NCI-H2227 (cell line): Measurements from ENCODE around the gene EDN3.
"Not testable (repeated sequence)": the region's sequence is repeated elsewhere in the genome, so short reads cannot be mapped to it uniquely, and the experiment has no call there.

ENCODE experiments used
- DNase-seq: peaks from one replicate; lab custom pipeline; 2025; ENCODE audit not compliant: unreplicated experiment; lab: John Stamatoyannopoulos, UW

EDN3 gene

DNA sequence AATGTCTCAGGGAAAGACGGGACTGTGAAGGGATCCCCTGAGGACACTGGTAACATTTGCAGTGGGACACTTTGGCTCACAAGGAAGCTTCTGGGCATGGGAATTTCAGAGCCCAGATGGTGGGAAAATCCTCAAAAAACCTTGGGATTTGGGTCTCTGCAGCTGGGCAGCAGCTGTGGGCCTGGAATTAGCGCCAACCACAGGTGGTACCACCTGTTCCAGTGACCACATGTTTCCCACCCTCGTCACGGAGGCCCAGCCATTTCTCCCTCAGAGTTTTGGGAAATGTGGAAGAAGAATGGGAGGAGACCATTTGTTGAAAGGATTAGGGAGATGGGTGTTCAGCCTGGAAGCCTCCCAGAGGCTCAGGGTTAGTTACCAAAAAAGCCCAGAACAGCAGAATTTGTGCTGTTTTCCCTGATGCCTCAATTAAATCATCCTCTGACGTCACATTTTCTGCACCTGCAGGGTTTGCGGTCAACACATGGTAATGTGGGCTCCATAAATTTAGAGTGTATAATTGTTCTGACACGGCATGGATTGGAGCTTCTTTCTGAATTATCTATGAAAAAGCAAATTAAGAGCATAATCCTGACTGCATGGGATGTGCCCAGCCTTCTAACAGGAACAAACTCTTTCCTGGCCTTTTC, 34.4 kb downstream of the EDN3 start:
- DNase-seq: no peak

DNA sequence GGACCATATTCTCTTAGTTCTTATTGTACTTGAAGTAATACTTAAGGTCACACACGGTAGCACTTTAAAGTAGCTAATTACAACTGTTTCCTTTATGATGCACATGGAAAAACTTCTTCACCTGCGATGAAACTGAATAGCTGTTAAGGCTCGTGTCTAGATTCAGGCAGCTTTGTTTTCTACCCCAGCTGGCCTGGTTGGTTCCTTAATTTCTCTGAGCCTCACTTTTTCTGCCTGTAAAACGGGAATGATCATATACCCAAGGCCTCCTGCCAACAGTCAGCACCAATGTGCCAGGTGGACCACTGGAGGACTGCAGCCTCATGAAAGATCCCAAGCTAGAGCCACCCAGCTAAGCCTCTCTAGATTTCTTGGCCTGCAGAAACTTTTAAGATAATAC, 35.0 kb downstream of the EDN3 start:
- no peak for DNase-seq

DNA sequence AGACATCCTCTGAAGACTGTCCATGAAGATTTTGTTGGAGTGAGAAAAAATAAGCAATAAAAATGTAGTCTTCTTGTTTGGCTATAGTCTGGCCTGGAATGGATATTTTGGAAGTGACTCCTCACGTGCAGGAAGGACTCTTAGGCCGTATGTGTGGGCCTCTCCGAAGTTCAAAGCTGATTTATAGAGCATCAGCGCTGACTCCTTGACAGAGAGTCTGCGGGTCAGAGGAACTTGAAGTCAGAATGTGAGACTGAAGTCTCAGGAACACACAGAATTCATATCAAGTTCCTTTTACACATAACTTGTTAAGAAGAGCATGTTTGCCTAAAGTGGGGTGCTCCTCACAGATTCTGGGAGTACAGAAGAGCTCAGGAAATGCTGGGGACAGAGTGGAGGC, 36.1 kb downstream of the EDN3 start:
- no peak for DNase-seq

DNA sequence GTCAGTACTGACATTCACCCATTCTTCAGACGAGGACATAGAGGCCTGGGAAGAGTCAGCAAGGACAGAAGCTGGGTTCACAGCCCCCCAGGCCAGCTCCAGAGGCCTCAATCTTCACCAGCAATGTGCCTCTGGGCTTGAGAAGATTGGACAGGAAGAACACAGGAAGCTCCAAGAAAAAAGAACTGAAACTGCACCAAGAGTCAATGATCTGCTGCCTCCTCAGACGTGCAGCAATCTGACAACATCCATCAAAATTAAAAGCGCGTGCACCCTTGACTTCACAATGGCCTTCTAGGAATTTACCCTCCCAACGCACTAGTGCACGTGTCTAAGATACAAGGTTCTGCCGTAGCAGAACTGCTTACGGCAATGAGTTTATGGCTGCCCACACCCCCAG, 38.0 kb downstream of the EDN3 start:
- not testable (repeated sequence) for DNase-seq

DNA sequence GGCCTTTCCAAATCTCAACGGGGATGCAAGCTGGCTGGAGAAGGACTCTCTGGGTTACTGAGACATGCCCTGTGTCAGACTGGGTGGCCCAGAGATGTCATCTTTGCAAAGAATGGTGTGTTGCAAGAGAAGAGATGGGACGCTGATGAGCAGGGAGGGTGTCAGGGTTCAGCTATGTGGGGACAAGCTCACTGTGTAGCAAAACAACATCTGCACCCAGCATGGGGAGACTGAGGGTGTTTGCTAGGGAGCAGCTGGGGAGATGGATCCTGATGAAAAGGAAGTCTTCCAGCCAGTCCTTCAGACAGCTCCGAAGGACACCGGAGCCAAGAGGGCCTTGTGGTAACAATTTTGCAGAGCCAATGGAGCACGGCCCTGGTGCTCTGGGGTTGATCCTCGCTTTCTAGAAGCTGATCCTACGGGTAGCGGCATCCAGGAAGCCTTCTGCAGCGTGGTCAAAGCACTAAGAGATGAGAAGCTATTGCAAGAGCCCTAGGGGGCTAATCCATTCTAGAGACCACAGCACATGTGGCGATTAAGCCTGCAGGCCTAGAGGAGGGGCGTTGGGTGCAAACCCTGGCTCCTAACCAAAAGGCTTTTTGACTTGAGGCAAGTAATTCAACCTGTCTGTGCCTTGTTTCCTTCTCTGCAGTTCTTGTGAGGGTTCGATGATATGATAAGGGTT, 39.9 kb downstream of the EDN3 start:
- no peak for DNase-seq

DNA sequence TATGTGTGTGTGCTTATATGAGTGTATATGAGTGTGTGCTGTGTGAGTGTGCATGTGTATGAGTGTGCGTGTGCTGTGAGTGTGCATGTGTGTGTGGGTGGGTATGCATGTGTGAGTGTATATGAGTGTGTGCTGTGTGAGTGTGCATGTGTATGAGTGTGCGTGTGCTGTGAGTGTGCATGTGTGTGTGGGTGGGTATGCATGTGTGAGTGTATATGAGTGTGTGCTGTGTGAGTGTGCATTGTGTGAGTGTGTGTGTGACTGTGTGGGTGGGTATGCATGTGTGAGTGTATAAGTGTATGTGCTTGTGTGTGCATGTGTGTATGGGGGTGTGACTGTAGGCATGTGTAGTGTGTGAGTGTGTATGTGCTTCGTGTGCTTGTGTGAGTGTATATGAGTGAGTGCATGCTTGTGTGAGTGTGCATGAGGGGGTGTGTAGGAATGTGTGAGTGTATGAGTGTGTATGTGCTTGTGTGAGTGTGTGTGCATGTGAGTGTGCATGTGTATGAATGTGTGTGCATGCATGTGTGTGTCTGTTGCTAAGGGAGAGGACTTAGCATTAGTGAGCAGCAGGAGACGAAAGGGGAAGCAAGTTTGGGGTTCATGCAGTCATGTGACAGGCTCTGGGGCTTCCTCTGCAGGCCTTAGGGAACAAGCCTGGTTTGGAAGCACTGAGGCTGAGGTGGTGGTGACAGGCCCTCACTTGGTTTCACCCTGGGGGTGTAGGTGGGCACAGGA, 41.0 kb downstream of the EDN3 start:
- not testable (repeated sequence) for DNase-seq

DNA sequence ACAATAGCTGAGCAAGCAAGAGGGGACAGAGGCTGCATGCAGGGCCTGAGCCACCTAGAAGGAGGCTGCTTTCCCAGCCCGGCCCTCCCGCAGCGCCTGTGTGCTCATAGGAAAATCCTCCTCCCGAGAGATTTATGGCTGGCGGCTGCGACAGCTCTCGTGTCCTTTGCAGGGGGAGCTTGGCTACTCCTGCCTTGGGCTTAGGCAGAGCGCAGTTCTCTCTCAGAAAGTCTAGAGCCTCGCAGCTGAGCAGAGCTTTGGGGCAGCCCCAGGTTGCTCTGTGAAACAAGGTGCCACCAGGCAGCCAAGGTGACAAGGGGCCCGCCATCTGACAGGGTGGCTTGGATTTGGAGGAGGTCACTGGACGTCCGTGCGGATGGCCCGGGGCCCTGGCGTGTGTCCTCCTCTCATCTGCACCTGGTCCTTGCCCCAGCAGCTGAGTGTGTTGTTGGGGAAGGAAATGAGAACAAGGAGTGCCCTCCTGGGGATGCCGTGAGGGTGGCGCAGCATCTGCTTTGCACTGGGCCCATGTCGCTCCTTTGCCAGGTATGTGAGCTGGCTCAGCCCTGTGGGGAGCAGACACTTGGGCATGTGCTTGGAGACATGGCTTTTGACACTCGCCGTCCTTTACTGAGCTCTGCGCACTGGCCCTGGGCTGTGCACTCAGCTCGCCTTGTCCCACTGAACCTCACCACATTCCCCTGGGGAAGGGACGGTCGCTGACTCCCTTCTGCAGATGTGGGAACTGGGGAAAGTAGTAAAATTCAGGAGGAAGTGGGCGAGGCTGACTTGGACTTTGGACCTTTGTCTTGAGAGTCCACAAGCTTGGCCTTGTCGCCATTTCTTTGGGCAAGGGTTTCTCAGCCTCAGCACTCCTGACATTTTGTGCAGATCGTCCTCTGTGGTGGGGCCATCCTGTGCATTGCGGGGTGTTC, 41.9 kb downstream of the EDN3 start:
- peak; percentile 64 for DNase-seq

DNA sequence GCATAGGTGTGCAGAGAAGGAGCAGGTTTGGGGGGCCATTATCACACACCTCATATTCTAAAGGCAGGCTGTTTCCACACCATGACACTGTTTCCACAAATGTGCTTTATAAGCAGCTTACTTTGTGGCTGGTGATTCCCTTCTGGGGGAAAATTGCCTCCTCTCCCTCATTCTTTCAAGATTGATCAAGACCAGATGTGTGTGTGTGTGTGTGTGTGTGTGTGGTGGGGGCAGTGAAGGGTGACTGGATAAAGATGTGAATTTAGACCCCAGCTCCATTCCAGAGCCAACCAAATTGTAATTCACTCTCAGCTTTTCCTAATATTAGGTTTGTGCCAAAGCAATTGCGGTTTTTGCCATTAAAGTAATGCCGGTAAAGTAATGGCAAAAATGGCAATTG, 45.6 kb downstream of the EDN3 start:
- no peak for DNase-seq

DNA sequence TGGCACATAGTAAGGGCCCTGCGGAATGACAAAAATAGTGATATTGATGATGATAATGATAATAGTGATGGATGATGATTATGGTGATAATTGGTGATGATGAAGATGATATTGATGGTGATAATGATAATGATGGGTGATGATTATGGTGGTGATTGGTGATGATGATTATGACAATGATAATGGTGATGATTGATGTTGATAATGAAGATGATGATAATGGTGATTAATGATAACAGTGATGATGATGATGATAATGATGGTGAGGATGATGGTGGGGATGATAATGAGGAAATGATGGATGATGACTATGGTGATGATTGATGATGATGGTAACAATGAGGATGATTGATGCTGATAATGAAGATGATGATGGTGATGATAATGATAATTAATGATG, 48.9 kb downstream of the EDN3 start:
- DNase-seq: no peak

DNA sequence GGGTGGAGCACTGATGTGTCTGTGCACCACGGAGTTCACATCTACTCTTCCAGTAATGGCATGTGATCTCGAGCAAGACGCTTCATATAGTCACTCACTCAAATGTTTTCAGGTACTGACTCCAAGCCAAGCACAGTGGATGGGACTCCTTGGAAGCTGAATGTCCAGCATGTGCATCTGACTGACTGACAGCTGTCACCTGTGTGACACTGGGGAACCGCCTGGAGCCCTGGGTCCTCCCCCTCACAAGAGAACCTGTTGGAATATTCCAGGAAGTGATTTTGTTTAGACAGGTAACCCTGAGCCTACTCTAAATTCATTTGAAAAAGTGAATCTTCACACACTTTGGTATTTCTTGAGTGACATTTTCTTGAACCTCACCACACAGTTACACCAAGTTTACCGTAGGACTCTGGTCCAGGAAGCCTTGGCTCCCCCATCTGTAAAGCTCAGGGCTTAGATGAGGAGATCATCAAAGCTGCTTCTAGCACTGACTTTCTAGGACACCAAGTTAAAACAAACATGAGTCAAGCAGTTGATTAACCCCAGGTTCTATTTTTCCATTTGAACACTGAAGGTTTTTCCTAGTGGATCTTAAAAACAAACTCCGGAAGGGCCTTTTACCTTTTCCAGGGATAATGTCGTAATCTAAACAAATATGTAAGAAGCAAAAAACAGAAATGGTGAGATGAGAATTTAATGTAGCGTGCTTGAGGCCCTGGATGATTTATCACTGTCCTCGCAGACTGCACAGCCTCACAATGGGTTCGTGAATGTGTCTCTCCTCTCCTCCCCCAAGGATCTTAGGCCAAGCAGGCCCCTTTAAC, 50.1 kb downstream of the EDN3 start:
- DNase-seq: no peak

DNA sequence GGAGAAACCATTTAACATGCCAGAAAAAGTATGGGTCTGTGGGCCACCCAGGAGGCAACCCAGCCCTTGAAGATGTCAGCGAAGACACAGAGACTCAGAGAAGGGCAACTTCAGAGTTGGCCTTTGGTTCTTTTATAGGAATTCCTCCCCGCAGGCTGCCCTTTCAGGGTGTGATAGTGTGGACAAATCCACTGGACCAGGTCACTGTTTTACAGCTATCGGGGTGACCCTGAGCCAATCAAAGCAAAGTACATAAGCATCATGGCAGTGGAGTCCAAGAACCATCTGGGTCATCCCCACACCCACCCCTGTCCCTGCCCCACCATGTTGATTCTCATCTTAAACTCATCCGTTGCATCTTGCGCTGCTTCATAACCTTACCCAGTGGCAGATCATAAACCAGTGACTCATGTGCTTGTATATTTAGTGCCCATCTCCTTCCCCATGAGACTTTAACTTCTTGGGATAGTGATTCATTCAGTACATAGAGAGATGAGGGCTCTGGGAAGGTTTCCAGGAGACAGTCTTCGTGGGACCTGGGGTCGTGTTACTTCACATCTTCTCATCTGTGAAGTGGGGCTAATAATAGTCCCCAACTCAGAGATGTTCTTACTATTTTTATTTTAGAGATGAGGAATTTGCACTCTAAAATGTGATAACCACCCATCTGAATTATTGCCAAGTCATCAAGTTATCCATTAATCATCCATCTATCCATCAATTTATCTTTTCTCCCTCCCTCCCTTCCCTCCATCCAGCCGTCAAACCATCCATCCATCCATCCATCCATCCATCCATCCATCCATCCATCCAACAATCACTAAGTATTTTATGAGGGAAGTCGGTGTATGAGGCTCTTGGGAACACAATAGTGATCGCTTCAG, 51.0 kb downstream of the EDN3 start:
- no peak for DNase-seq

DNA sequence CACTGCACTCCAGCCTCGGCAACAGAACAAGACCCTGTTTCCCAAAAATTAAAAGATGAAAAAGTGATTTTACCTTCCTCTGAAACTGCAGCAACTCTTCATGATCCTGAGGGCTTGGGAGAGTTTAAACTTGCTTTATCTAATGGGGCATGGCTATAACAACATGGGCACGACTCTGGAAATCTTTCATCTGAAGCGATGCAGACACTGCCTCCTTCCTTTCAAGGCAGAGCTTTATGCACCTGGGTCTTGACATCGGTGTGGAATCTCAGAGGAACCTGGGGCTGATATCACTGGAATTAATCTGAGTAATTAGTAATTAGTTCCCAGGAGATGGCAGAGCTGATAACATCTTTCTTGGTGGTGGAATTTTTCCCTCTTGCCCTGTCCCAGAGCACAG, 52.1 kb downstream of the EDN3 start:
- no peak for DNase-seq

DNA sequence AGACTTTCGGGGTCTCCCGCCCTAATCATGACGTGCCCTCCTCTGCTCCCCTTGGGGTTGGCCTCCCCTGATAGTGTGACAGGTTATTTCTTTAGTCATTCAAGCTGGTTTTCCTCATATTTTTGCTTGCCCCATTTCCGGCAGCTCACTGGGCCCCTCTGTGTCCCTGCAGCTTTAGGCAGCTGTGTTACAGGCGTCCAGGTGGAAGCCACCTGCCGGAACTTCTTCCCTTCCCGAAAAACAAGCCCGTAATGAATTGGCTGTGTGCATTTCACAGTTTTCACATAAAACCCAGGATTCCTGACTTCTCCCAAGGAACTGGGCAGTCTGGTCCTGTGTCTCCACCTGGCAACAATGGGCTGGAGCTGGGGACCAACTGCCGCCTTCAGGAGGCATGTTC, 52.6 kb downstream of the EDN3 start:
- DNase-seq: no peak

DNA sequence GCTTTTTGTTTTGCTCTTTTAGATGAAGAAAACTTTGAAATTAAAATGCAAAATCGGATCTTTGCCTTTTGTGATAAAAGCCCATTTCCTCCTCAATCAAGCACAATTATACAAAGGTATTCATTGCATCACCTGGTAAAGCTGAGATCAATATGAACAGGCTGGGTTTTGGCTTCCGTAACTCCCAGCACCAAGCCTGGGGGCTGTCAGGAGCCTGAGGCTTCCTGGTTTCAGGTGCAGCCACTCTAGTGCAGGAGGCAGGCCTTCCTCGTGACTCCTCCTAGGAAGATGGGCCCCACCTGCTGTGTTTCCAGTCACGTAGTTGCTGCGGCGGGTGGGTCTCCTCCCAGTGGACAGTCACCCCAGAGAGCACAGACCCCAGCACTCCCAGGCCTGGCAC, 54.0 kb downstream of the EDN3 start:
- DNase-seq: no peak

DNA sequence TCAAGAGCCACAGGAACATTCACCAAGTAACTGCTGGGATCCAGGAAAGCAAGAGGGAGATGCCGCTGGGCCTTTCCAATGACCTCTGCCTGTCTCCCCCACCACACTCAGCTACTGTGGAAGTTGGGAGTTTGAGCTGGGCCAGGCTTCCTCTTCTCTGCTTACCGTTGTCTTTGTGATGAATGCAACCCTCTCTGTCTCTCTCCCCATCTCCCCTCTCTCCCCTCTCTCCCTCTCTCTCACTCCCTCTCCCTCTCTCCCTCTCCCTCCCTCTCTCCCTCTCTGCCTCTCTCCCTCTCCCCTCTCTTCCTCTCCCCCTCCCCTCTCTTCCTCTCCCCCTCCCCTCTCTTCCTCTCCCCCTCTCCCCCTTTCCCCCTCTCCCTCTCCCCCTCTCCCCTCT, 54.8 kb downstream of the EDN3 start:
- DNase-seq: no peak

DNA sequence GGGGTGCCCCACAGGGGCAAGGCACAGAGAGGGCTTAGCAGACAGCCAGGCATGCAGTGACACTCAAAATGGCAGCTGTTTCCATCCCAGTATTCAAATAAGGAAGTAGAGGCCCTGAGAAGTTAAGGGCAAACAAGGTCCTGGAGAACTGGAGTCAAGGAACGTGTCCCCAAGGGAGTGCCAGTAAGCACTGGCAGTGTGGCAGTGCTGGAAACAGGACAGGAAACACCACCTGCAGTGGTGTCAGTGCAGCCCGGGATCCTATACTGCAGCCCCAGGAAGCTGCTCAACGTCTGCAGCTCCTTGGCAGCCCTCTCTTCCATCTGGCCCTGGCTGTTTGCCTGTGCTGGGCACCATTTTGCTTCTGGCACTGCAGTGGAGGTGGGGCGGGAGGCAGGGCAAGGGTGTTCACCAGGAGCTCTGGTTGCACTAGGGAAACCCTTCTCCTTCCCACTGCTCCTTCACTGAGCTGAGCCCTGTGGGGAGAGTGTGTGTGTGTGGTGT, 56.3 kb downstream of the EDN3 start:
- no peak for DNase-seq

DNA sequence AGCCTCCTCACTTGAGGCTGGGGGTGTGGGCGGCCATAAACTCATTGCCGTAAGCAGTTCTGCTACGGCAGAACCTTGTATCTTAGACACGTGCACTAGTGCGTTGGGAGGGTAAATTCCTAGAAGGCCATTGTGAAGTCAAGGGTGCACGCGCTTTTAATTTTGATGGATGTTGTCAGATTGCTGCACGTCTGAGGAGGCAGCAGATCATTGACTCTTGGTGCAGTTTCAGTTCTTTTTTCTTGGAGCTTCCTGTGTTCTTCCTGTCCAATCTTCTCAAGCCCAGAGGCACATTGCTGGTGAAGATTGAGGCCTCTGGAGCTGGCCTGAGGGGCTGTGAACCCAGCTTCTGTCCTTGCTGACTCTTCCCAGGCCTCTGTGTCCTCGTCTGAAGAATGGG, 58.4 kb downstream of the EDN3 start:
- DNase-seq: not testable (repeated sequence)

DNA sequence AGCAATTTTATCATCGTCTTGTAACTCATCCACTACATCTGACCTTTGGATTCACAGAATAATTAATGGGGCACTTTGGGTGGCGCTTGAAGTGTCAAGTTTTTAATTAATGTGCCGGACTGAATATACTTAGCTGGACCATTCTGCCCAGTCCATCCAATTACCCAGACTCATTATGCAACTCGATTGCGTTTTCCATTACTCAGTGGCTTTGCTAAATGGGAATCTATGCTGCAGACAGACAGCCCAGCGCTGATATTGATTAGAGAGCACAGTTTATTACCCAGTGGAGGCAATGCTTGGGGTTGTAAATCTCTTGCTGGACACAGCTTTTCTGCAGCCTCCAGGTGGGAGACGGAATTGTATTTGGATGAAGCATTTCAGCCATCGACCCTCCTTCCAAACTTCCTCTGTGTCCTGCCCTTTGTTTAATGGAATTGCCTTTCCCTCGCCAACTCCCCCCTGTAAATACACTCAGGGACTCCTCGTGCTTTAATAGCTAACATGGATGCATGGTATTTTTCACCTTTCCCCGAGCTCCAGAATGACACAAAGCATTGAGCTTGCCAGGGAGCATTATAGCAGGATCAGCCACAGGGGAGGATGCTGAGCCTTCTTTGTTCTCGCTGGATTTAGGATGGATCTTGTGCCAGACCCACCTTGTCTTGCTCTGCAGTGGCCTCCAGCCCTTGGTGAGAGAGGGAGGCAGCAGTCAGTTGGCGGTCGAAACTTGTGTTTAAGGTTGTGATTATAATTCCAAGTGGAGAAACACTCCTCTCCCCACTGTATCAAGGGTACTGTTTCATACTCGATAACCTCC, 59.7 kb downstream of the EDN3 start:
- peak; percentile 12 for DNase-seq
